ENCODE results near the gene FOXI3.

The FOXI3 gene

DNA sequence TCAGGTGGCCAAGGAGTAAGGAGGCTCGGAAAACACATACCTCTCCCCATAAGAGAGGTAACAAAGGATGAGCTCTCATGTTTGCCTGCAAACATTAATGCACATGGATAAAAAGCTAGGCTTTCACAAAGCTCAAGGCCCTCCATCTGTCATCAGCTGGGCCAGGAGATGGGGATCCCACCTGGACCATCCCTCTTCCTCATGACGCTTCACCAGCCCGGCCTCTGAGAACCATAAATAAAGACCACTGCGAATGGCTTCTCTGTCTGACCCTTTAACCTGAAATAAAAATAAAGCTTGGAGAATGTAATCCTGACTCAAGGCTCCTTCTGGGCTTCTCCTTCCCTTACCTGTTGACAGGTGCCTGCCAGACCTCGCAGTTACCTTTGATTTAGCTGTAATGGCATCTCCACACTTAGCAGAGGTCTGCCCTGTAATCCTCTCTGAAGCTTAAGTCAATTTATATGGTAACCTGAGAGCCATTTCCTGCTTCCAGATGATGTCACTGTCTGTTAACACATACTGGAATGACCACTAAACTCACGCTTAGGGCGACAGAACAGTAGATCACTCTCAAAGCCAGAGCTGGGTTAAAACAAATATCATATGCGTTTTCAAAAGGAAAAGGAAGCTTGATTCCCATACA is 29.3 kb upstream of the FOXI3 start:
- no peaks in the 10 kb centered on the region for H3K4me1 ChIP-seq (ENCODE audit: control insufficient read depth, insufficient read depth, low read length)
- H3K9me3 ChIP-seq (ENCODE audit: control insufficient read depth, insufficient read depth, low read depth, low read length) = no peaks in the 10 kb centered on the region
- no peak overlapping the region for H3K27ac ChIP-seq (ENCODE audit: extremely low read depth, low read depth, low read length)
- no peaks in the 10 kb centered on the region for H3K36me3 ChIP-seq (ENCODE audit: control insufficient read depth in 2 of 2, insufficient read depth in 1 of 2, low read length in 2 of 2)
- ChIA-PET CTCF (interaction anchor here (0.8 to 1.2 kb wide), 5 partner anchors 16 to 294 kb away, joined by 3 to 4 read pairs (median 3); no protein-coding TSS in a partner anchor), POLR2A (interaction anchor here (0.8 to 1.2 kb wide), 3 partner anchors 10 to 427 kb away, joined by 3 read pairs; no protein-coding TSS in a partner anchor)
- no peak overlapping the region for H3K4me3 ChIP-seq (ENCODE audit: low read depth, low read length)
- TF ChIP-seq HOXD13 (CRISPR knock-in tag; IDR thresholded peaks at IDR 0.05; ENCODE audit: borderline replicate concordance) (no peak), ZNF426 (tag by site-specific recombination; IDR thresholded peaks at IDR 0.05) (no peak), ZNF2 (tag by site-specific recombination; IDR thresholded peaks at IDR 0.05) (peak; percentile 40; the same call in 1 of the 2 replicates), SALL2 (tag by site-specific recombination; IDR thresholded peaks at IDR 0.05; ENCODE audit: borderline replicate concordance) (no peak), ZNF133 (tag by site-specific recombination; IDR thresholded peaks at IDR 0.05) (no peak), PRDM1 (tag by site-specific recombination; IDR thresholded peaks at IDR 0.05) (no peak), ZNF664 (tag by site-specific recombination; IDR thresholded peaks at IDR 0.05) (no peak), ZNF701 (tag by site-specific recombination; IDR thresholded peaks at IDR 0.05) (no peak), OVOL3 (tag by site-specific recombination; IDR thresholded peaks at IDR 0.05) (no peak), ZNF776 (tag by site-specific recombination; IDR thresholded peaks at IDR 0.05; ENCODE audit: borderline replicate concordance) (no peak), ZNF335 (tag by site-specific recombination; conservative IDR thresholded peaks at IDR 0.05) (no peak), ZNF571 (tag by site-specific recombination; IDR thresholded peaks at IDR 0.05) (no peak), FEZF1 (tag by site-specific recombination; IDR thresholded peaks at IDR 0.05) (peak; percentile 75), ZNF169 (tag by site-specific recombination; IDR thresholded peaks at IDR 0.05) (no peak), KLF7 (tag by site-specific recombination; IDR thresholded peaks at IDR 0.05; ENCODE audit: borderline replicate concordance) (no peak), ZNF302 (tag by site-specific recombination; IDR thresholded peaks at IDR 0.05; ENCODE audit: low read depth) (no peak), ZFP41 (tag by site-specific recombination; IDR thresholded peaks at IDR 0.05; ENCODE audit: borderline replicate concordance) (no peak)
- TF ChIP-seq, protein P1, sequence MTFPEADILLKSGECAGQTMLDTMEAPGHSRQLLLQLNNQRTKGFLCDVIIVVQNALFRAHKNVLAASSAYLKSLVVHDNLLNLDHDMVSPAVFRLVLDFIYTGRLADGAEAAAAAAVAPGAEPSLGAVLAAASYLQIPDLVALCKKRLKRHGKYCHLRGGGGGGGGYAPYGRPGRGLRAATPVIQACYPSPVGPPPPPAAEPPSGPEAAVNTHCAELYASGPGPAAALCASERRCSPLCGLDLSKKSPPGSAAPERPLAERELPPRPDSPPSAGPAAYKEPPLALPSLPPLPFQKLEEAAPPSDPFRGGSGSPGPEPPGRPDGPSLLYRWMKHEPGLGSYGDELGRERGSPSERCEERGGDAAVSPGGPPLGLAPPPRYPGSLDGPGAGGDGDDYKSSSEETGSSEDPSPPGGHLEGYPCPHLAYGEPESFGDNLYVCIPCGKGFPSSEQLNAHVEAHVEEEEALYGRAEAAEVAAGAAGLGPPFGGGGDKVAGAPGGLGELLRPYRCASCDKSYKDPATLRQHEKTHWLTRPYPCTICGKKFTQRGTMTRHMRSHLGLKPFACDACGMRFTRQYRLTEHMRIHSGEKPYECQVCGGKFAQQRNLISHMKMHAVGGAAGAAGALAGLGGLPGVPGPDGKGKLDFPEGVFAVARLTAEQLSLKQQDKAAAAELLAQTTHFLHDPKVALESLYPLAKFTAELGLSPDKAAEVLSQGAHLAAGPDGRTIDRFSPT (tag by site-specific recombination; IDR thresholded peaks at IDR 0.05) = peak; percentile 68; the same call in 1 of the 2 replicates
- TF ChIP-seq, protein P2, sequence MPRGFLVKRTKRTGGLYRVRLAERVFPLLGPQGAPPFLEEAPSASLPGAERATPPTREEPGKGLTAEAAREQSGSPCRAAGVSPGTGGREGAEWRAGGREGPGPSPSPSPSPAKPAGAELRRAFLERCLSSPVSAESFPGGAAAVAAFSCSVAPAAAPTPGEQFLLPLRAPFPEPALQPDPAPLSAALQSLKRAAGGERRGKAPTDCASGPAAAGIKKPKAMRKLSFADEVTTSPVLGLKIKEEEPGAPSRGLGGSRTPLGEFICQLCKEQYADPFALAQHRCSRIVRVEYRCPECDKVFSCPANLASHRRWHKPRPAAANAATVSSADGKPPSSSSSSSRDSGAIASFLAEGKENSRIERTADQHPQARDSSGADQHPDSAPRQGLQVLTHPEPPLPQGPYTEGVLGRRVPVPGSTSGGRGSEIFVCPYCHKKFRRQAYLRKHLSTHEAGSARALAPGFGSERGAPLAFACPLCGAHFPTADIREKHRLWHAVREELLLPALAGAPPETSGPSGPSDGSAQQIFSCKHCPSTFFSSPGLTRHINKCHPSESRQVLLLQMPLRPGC (tag by site-specific recombination; IDR thresholded peaks at IDR 0.05) = peak; percentile 91
- TF ChIP-seq, protein P3, sequence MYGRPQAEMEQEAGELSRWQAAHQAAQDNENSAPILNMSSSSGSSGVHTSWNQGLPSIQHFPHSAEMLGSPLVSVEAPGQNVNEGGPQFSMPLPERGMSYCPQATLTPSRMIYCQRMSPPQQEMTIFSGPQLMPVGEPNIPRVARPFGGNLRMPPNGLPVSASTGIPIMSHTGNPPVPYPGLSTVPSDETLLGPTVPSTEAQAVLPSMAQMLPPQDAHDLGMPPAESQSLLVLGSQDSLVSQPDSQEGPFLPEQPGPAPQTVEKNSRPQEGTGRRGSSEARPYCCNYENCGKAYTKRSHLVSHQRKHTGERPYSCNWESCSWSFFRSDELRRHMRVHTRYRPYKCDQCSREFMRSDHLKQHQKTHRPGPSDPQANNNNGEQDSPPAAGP (tag by site-specific recombination; IDR thresholded peaks at IDR 0.05) = peak; percentile 87
- TF ChIP-seq, protein P4, sequence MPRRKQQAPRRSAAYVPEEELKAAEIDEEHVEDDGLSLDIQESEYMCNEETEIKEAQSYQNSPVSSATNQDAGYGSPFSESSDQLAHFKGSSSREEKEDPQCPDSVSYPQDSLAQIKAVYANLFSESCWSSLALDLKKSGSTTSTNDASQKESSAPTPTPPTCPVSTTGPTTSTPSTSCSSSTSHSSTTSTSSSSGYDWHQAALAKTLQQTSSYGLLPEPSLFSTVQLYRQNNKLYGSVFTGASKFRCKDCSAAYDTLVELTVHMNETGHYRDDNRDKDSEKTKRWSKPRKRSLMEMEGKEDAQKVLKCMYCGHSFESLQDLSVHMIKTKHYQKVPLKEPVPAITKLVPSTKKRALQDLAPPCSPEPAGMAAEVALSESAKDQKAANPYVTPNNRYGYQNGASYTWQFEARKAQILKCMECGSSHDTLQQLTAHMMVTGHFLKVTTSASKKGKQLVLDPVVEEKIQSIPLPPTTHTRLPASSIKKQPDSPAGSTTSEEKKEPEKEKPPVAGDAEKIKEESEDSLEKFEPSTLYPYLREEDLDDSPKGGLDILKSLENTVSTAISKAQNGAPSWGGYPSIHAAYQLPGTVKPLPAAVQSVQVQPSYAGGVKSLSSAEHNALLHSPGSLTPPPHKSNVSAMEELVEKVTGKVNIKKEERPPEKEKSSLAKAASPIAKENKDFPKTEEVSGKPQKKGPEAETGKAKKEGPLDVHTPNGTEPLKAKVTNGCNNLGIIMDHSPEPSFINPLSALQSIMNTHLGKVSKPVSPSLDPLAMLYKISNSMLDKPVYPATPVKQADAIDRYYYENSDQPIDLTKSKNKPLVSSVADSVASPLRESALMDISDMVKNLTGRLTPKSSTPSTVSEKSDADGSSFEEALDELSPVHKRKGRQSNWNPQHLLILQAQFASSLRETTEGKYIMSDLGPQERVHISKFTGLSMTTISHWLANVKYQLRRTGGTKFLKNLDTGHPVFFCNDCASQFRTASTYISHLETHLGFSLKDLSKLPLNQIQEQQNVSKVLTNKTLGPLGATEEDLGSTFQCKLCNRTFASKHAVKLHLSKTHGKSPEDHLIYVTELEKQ (tag by site-specific recombination; IDR thresholded peaks at IDR 0.05; ENCODE audit: borderline replicate concordance) = peak; percentile 74
- TF ChIP-seq, protein P5, sequence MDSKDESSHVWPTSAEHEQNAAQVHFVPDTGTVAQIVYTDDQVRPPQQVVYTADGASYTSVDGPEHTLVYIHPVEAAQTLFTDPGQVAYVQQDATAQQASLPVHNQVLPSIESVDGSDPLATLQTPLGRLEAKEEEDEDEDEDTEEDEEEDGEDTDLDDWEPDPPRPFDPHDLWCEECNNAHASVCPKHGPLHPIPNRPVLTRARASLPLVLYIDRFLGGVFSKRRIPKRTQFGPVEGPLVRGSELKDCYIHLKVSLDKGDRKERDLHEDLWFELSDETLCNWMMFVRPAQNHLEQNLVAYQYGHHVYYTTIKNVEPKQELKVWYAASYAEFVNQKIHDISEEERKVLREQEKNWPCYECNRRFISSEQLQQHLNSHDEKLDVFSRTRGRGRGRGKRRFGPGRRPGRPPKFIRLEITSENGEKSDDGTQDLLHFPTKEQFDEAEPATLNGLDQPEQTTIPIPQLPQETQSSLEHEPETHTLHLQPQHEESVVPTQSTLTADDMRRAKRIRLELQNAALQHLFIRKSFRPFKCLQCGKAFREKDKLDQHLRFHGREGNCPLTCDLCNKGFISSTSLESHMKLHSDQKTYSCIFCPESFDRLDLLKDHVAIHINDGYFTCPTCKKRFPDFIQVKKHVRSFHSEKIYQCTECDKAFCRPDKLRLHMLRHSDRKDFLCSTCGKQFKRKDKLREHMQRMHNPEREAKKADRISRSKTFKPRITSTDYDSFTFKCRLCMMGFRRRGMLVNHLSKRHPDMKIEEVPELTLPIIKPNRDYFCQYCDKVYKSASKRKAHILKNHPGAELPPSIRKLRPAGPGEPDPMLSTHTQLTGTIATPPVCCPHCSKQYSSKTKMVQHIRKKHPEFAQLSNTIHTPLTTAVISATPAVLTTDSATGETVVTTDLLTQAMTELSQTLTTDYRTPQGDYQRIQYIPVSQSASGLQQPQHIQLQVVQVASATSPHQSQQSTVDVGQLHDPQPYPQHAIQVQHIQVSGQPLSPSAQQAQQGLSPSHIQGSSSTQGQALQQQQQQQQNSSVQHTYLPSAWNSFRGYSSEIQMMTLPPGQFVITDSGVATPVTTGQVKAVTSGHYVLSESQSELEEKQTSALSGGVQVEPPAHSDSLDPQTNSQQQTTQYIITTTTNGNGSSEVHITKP (tag by site-specific recombination; IDR thresholded peaks at IDR 0.05) = peak; percentile 25; the same call in 1 of the 2 replicates
- TF ChIP-seq, protein P6, sequence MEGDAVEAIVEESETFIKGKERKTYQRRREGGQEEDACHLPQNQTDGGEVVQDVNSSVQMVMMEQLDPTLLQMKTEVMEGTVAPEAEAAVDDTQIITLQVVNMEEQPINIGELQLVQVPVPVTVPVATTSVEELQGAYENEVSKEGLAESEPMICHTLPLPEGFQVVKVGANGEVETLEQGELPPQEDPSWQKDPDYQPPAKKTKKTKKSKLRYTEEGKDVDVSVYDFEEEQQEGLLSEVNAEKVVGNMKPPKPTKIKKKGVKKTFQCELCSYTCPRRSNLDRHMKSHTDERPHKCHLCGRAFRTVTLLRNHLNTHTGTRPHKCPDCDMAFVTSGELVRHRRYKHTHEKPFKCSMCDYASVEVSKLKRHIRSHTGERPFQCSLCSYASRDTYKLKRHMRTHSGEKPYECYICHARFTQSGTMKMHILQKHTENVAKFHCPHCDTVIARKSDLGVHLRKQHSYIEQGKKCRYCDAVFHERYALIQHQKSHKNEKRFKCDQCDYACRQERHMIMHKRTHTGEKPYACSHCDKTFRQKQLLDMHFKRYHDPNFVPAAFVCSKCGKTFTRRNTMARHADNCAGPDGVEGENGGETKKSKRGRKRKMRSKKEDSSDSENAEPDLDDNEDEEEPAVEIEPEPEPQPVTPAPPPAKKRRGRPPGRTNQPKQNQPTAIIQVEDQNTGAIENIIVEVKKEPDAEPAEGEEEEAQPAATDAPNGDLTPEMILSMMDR (tag by site-specific recombination; IDR thresholded peaks at IDR 0.05) = no peak
